ENCODE data around the gene ICA1L.
"Not testable (repeated sequence)": the region's sequence is repeated elsewhere in the genome, so short reads cannot be mapped to it uniquely, and the experiment has no call there.

The ICA1L gene

DNA sequence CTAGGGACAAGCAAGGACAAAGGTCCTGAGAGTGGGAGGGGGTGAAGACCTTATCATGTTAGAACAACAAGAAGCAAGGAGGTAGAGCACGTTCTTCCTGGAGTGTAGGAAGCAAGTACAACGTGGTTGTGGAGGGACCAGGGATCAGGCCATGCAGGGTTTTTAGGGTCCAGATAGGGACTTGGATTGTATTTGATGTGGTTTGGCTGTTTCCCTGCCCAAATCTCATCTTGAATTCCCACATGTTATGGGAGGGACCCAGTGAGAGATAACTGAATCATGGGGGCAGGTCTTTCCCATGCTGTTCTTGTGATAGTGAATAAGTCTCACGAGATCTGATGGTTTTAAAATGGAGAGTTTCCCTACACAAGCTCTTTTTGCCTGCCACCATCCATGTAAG lies 53.2 kb downstream of the ICA1L start:
- TF ChIP-seq, protein P1, sequence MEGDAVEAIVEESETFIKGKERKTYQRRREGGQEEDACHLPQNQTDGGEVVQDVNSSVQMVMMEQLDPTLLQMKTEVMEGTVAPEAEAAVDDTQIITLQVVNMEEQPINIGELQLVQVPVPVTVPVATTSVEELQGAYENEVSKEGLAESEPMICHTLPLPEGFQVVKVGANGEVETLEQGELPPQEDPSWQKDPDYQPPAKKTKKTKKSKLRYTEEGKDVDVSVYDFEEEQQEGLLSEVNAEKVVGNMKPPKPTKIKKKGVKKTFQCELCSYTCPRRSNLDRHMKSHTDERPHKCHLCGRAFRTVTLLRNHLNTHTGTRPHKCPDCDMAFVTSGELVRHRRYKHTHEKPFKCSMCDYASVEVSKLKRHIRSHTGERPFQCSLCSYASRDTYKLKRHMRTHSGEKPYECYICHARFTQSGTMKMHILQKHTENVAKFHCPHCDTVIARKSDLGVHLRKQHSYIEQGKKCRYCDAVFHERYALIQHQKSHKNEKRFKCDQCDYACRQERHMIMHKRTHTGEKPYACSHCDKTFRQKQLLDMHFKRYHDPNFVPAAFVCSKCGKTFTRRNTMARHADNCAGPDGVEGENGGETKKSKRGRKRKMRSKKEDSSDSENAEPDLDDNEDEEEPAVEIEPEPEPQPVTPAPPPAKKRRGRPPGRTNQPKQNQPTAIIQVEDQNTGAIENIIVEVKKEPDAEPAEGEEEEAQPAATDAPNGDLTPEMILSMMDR (conservative IDR thresholded peaks at IDR 0.05; ENCODE audit: control insufficient read depth, insufficient read depth, low read depth, low read length): no peak
- H3K4me3 ChIP-seq (ENCODE audit: control insufficient read depth, low read depth, low read length): no peak overlapping the region

DNA sequence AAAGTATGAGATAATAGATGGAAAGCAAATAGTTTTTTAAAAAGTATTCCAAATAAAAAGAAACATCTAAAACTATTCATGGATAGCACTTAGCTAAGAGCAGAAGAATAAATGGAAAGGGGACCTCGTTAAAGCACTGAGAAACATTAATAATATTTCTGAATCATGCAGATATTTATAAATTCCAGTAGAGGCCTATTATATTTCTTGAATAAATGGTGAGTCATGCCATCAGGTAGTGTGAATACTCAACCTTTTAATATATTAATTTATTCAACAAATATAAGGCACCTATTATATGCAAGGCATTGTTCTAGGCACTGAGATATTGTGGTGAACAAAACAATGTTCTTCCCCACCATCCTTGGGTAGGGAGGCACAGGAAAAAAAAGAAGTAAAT lies 53.8 kb downstream of the ICA1L start:
- TF ChIP-seq, protein P1 (conservative IDR thresholded peaks at IDR 0.05; ENCODE audit: control insufficient read depth, insufficient read depth, low read depth, low read length): no peak
- no peak overlapping the region for H3K4me3 ChIP-seq (ENCODE audit: control insufficient read depth, low read depth, low read length)

More for the DNA sequence above, 53.2 kb downstream of the ICA1L start:
- DNase-seq (ENCODE audit: low read depth): no peak

DNA sequence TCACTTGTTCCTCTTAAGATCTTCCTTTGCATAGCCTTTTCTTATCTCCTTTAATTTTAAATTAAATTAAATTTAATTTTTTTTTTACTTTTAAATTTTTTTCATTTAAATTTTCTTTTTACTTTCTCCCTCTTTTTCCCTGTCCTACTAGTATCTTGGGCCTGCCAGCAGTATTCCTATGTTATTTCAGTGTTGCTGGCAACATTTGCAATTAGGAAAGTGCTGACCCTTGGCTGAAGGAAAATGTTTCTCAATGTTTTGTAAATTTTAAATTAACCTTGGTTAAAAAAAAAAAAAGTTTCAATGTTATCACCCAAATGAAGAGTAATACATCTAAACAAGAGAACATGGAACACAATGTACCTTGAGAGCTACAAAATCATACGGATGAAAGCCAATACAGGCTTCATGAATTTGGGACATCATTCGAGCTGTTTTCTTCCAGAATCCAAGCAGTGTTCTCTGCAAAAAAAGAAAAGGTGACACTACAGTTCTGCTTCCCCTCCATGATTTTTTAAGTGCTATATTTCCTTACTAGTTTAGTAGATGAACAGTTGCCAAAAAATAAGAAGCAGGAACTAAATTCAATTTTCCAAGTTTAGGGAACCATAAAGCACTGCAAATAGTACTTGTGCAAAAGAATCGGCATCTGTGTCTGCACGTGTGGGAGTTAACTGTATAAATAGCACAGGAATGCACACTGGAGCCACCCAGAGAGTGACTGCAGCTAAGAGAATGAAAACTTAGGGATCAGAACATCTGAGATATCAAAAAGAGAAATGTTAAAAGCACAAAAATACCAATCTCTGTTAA lies 55.8 kb downstream of the ICA1L start:
- TF ChIP-seq, protein P1 (conservative IDR thresholded peaks at IDR 0.05; ENCODE audit: control insufficient read depth, insufficient read depth, low read depth, low read length): no peak
- peak; percentile 19 for DNase-seq (ENCODE audit: low read depth)
- H3K4me3 ChIP-seq (ENCODE audit: control insufficient read depth, low read depth, low read length): no peak overlapping the region

More for the DNA sequence above, 53.8 kb downstream of the ICA1L start:
- no peak for DNase-seq (ENCODE audit: low read depth)

DNA sequence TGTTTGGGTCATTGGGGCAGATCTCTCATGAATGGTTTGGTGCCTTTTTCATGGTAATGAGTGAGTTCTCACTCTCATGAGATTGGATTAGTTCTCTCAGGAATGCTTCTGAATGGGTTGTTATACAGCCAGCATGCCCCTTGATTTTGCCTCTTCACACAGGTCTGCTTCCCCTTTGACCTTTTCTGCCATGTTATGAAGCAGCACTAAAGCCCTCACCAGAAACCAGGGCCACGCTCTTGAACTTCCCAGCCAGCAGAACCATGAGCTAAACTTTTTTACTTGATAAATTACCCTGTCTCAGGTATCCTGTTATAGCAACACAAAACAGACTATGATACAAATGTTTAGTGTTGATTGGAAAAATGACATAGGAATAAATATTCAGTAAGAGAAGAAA lies 57.3 kb downstream of the ICA1L start:
- TF ChIP-seq, protein P1 (conservative IDR thresholded peaks at IDR 0.05; ENCODE audit: control insufficient read depth, insufficient read depth, low read depth, low read length): no peak
- H3K4me3 ChIP-seq (ENCODE audit: control insufficient read depth, low read depth, low read length): no peak overlapping the region
- DNase-seq (ENCODE audit: low read depth): no peak

DNA sequence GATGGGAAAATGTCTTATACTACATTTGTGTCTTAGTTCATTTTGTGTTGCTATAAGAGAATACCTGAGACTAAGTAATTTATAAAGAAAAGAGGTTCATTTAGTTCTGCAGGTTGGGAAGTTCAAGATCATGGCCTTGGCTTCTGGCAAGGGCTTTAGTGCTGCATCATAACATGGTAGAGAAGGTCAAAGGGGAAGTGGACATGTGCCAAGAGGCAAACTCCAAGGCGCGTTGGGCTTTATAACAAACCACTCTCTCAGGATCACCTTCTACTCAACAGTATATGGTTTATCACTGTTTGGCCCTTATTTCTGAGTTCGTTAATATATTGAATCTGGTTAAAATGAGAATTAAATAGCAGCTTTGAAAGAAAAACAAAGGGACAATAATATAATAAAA lies 58.2 kb downstream of the ICA1L start:
- TF ChIP-seq, protein P1 (conservative IDR thresholded peaks at IDR 0.05; ENCODE audit: control insufficient read depth, insufficient read depth, low read depth, low read length): no peak
- no peak overlapping the region for H3K4me3 ChIP-seq (ENCODE audit: control insufficient read depth, low read depth, low read length)
- no peak for DNase-seq (ENCODE audit: low read depth)

DNA sequence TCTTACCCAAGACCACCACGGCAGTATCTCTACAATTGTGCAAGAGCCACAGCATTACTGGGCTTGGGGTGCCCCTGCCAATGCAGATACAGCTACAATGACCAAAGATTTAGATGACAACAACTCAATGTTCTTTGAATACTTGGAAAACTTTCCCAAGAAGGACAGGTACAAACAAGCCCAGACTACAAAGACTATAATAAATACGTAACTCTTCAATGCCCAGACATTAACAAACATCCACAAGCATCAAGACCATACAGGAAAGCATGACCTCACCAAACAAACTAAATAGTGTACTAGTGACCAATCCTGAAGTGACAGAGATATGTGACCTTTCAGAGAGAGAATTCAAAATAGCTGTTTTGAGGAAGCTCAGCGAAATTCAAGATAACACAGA lies 62.8 kb downstream of the ICA1L start:
- TF ChIP-seq, protein P1 (conservative IDR thresholded peaks at IDR 0.05; ENCODE audit: control insufficient read depth, insufficient read depth, low read depth, low read length): no peak
- no peak for DNase-seq (ENCODE audit: low read depth)
- H3K4me3 ChIP-seq (ENCODE audit: control insufficient read depth, low read depth, low read length): no peak overlapping the region

DNA sequence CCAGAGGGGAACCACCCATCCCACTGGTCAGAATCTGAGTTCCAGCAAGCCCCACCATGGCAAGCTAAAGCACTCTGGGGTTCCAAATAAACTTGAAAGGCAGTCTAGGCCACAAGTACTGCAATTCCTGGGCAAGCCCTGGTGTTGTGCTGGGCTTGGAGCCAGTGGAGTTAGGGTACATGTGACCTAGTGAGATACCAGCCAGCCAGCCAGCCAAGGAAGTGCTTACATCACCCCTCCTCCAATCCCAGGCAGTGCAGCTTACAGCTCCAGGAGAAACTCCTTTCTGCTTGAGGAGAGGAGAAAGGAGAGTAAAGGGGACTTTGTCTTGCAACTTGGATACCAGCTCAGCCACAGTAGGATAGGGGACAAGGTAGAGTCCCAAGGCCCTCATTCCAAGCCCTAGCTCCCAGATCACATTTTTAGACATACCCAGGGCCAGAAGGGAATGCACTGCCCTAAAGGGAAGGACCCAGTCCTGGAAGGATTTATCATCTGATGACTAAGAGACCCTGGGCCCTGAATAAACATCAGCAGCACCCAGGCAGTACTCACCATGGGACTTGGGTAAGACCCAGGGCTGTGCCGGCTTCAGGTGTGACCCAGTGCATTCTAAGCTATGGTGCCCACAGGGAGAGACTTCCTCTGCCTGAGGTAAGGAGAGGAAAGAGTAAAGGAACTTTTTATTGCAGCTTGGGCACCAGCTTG lies 64.0 kb downstream of the ICA1L start:
- peak; percentile 73 for DNase-seq (ENCODE audit: low read depth)
- H3K4me3 ChIP-seq (ENCODE audit: control insufficient read depth, low read depth, low read length): not testable (repeated sequence)

DNA sequence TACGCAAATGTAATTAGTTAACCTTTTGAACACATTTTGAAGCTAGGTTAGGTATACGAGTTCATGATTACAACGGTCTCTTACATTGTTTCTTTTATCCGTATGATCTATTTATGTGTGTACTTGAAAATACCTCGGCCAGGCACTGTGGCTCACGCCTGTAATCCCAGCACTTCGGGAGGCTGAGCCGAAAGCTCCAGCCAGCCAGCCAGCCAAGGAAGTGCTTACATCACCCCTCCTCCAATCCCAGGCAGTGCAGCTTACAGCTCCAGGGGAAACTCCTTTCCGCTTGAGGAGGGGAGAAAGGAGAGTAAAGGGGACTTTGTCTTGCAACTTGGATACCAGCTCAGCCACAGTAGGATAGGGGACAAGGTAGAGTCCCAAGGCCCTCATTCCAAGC lies 65.7 kb downstream of the ICA1L start:
- not testable (repeated sequence) for DNase-seq (ENCODE audit: low read depth); H3K4me3 ChIP-seq (ENCODE audit: control insufficient read depth, low read depth, low read length)

All from fibroblast of mammary gland (primary cell).